GM12891 (cell line): ENCODE results near the gene SLC22A31.

ENCODE experiments used
- POLR2A ChIP-seq: IDR thresholded peaks from 2 replicates; pipeline ENCODE4 v1.6.1; 2011; ENCODE audit warnings: low read depth, low read length, control low read depth
- POLR2AphosphoS5 ChIP-seq: IDR thresholded peaks from 2 replicates; pipeline ENCODE4 v1.6.1; 2011; ENCODE audit warnings: low read depth, low read length, control low read depth

- TF ChIP-seq POLR2A (no peak), POLR2AphosphoS5 (no peak)
Measured at GRCh38 chr16:89233678-89234490, 33.5 kb upstream of the SLC22A31 start.
